ENCODE data around the gene MED10. TPM values are rescaled to one million over a fixed set of nuclear protein-coding genes. Genes with fewer than 3 reads are reported as not detected.

MED10 gene
- total RNA-seq, 1 experiment from 2014 or later, result 34.0 TPM

- no peak for ATAC-seq
- no TSS peak for BruUV-seq (replicated peaks)
- H3K4me3 ChIP-seq (ENCODE audit: low read depth in 2 of 2, low read length in 2 of 2), result no peak overlapping the region
- POLR2A ChIA-PET, result no interaction called here
- peaks cover 8% of the 10 kb centered on the region; the same call in 1 of the 2 replicates for H3K27me3 ChIP-seq (ENCODE audit: control insufficient read depth, insufficient read depth, low read length)
- H3K27ac ChIP-seq (ENCODE audit: low read length), result no peak overlapping the region
- in situ Hi-C loops (cut with HindIII; ENCODE audit: low pct_unique_long_range_greater_than_20kb, low sequenced_read_pairs) (no loop called here), intact Hi-C loops (cut with micrococcal nuclease; ENCODE audit: unreplicated experiment) (no loop called here)
- no peak for DNase-seq (ENCODE audit: low read depth, low spot score)
- no peaks in the 10 kb centered on the region for H3K36me3 ChIP-seq (ENCODE audit: control insufficient read depth, insufficient read depth, low read length)
- TF ChIP-seq CTCF (IDR thresholded peaks at IDR 0.05) (no peak), REST (IDR thresholded peaks at IDR 0.05; ENCODE audit: insufficient read depth in 1 of 2, low read depth in 2 of 2, low read length in 1 of 2) (no peak), TCF7L2 (IDR thresholded peaks at IDR 0.05; ENCODE audit: low read depth, low read length) (no peak), POLR2AphosphoS5 (IDR thresholded peaks at IDR 0.05; ENCODE audit: low read depth, low read length) (no peak), SIN3A (IDR thresholded peaks at IDR 0.05; ENCODE audit: borderline replicate concordance, insufficient read depth, low read depth, low read length) (no peak)
- no peaks in the 10 kb centered on the region for H3K4me1 ChIP-seq (ENCODE audit: control insufficient read depth, insufficient read depth, low read length)
- no peaks in the 10 kb centered on the region for H3K9me3 ChIP-seq (ENCODE audit: control insufficient read depth, insufficient read depth, low read depth, low read length)
- CTCF ChIA-PET, result no interaction called here
Observed at GRCh38 chr5:6350277-6351090, 27.9 kb downstream of the MED10 start.

GRCh38 chr5:6349387-6349786 is 29.0 kb downstream of the MED10 start:
- no peak overlapping the region for H3K27ac ChIP-seq (ENCODE audit: low read length)
- ATAC-seq, result no peak
- POLR2A ChIA-PET, result no interaction called here
- H3K9me3 ChIP-seq (ENCODE audit: control insufficient read depth, insufficient read depth, low read depth, low read length), result no peaks in the 10 kb centered on the region
- CTCF ChIA-PET, result no interaction called here
- BruUV-seq (replicated peaks), result no TSS peak
- DNase-seq (ENCODE audit: low read depth, low spot score), result no peak
- H3K4me3 ChIP-seq (ENCODE audit: low read depth in 2 of 2, low read length in 2 of 2), result no peak overlapping the region
- peaks cover 8% of the 10 kb centered on the region; the same call in 1 of the 2 replicates for H3K27me3 ChIP-seq (ENCODE audit: control insufficient read depth, insufficient read depth, low read length)
- no peaks in the 10 kb centered on the region for H3K36me3 ChIP-seq (ENCODE audit: control insufficient read depth, insufficient read depth, low read length)
- H3K4me1 ChIP-seq (ENCODE audit: control insufficient read depth, insufficient read depth, low read length), result no peaks in the 10 kb centered on the region
- intact Hi-C loops (cut with micrococcal nuclease; ENCODE audit: unreplicated experiment), result no loop called here
- TF ChIP-seq SIN3A (IDR thresholded peaks at IDR 0.05; ENCODE audit: borderline replicate concordance, insufficient read depth, low read depth, low read length) (no peak), CTCF (IDR thresholded peaks at IDR 0.05) (no peak), TCF7L2 (IDR thresholded peaks at IDR 0.05; ENCODE audit: low read depth, low read length) (no peak), REST (IDR thresholded peaks at IDR 0.05; ENCODE audit: insufficient read depth in 1 of 2, low read depth in 2 of 2, low read length in 1 of 2) (no peak), POLR2AphosphoS5 (IDR thresholded peaks at IDR 0.05; ENCODE audit: low read depth, low read length) (no peak)
- in situ Hi-C loops (cut with HindIII; ENCODE audit: low pct_unique_long_range_greater_than_20kb, low sequenced_read_pairs), result no loop called here
